ENCODE results near the gene IL1RAP. TPM values are rescaled to one million over a fixed set of nuclear protein-coding genes. Genes with fewer than 3 reads are reported as not detected.

The IL1RAP gene
- total and polyA plus RNA-seq, 9 of the 15 experiments (the other 6 are each of a cell fraction or from before 2014, with no cell fraction given) = 0.23 to 1.8 (median 0.88) TPM

- BruUV-seq (replicated peaks) = no TSS peak
- H3K4me3 ChIP-seq = no peak overlapping the region
- in situ Hi-C loops (cut with MboI) (no loop called here), intact Hi-C loops (cut with micrococcal nuclease) (no loop called here)
- ChIA-PET POLR2A (no interaction called here), CTCF (ENCODE audit: low intra/inter-chr PET ratio) (no interaction called here)
- H3K9ac ChIP-seq (ENCODE audit: insufficient read depth in 1 of 2, low read depth in 2 of 2, low read length in 2 of 2) = no peak overlapping the region
- ATAC-seq (no peak), FAIRE-seq (no peak), DNase-seq (ENCODE audit: extremely low read depth in 1 of 4, low spot score in 3 of 4) (no peak)
- H4K20me1 ChIP-seq (replicated peaks; ENCODE audit: control insufficient read depth, insufficient read depth, low read length) = no peaks in the 10 kb centered on the region
- no peak for TF ChIP-seq TFAP4 (CRISPR knock-in tag; IDR thresholded peaks at IDR 0.05; ENCODE audit: borderline replicate concordance)
- TF ChIP-seq TAF15 (IDR thresholded peaks at IDR 0.05; ENCODE audit: low read depth, low read length) = no peak
- TF ChIP-seq PTBP1 (IDR thresholded peaks at IDR 0.05; ENCODE audit: low read depth, low read length) = no peak
- TF ChIP-seq ELK1 (CRISPR knock-in tag; IDR thresholded peaks at IDR 0.05) = no peak
- TF ChIP-seq IRF2 (CRISPR knock-in tag; IDR thresholded peaks at IDR 0.05) = no peak
- TF ChIP-seq, protein P1, sequence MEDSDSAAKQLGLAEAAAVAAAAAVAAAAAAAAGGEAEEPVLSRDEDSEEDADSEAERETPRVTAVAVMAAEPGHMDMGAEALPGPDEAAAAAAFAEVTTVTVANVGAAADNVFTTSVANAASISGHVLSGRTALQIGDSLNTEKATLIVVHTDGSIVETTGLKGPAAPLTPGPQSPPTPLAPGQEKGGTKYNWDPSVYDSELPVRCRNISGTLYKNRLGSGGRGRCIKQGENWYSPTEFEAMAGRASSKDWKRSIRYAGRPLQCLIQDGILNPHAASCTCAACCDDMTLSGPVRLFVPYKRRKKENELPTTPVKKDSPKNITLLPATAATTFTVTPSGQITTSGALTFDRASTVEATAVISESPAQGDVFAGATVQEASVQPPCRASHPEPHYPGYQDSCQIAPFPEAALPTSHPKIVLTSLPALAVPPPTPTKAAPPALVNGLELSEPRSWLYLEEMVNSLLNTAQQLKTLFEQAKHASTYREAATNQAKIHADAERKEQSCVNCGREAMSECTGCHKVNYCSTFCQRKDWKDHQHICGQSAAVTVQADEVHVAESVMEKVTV (CRISPR knock-in tag; IDR thresholded peaks at IDR 0.05) = no peak
- no peak for TF ChIP-seq BRCA1 (IDR thresholded peaks at IDR 0.05)
- no peak for TF ChIP-seq BRCA1 (CRISPR knock-in tag; IDR thresholded peaks at IDR 0.05)
- no peaks in the 10 kb centered on the region for H3K79me2 ChIP-seq (ENCODE audit: control insufficient read depth, insufficient read depth, low read length)
- no peaks in the 10 kb centered on the region; the same call in 1 of the 2 replicates for H3K9me3 ChIP-seq (replicated peaks; ENCODE audit: control insufficient read depth, insufficient read depth, low read depth, low read length)
- H3K4me2 ChIP-seq (ENCODE audit: insufficient read depth, low read length) = no peak overlapping the region
- no peak overlapping the region for H3K27ac ChIP-seq (ENCODE audit: extremely low read depth, low read depth, low read length)
- no peaks in the 10 kb centered on the region for H3K4me1 ChIP-seq (replicated peaks in 1 of 2; ENCODE audit: control insufficient read depth in 2 of 2, insufficient read depth in 2 of 2, low read length in 2 of 2)
- 0% methylated on average over 1 of the region's 1 CpG for WGBS (ENCODE audit: insufficient coverage, low coverage, missing lambda C conversion rate)
- H3K9me1 ChIP-seq (ENCODE audit: control insufficient read depth, insufficient read depth, low read length) = no peaks in the 10 kb centered on the region
- H3K36me3 ChIP-seq (ENCODE audit: control insufficient read depth, insufficient read depth, low read length) = no peaks in the 10 kb centered on the region
- H3K27me3 ChIP-seq (ENCODE audit: control insufficient read depth in 2 of 2, insufficient read depth in 2 of 2, low read length in 2 of 2) = no peaks in the 10 kb centered on the region
- H2AFZ ChIP-seq (ENCODE audit: low read depth, low read length) = no peak overlapping the region
Measured at GRCh38 chr3:190615607-190616006, 101.7 kb downstream of the IL1RAP start.
